GM18526 (cell line): Measurements from ENCODE around the gene NUPR1.

Source experiments
- POLR2A ChIP-seq: IDR thresholded peaks from 3 replicates; pipeline ENCODE4 v1.6.1; 2011; ENCODE audit not compliant: insufficient read length; ENCODE audit errors: extremely low read depth

Gene NUPR1

GRCh38 chr16:28562199-28562598, 23.4 kb upstream of the NUPR1 start:
- no peak for TF ChIP-seq POLR2A

- TF ChIP-seq POLR2A, result no peak
These were observed 22.9 kb upstream of the NUPR1 start for GRCh38 chr16:28561557-28562187.

- TF ChIP-seq POLR2A, result no peak
These were observed 19.7 kb upstream of the NUPR1 start for GRCh38 chr16:28558456-28558855.

- no peak for TF ChIP-seq POLR2A
These were observed 18.1 kb upstream of the NUPR1 start for GRCh38 chr16:28556914-28557320.

- no peak for TF ChIP-seq POLR2A
These were observed 16.8 kb upstream of the NUPR1 start for GRCh38 chr16:28555561-28555960.

- TF ChIP-seq POLR2A, result no peak
These were observed 16.1 kb upstream of the NUPR1 start for GRCh38 chr16:28554634-28555423.

- TF ChIP-seq POLR2A, result peak; percentile 98
These were observed 15.2 kb upstream of the NUPR1 start, which contains the start of gene SGF29 for GRCh38 chr16:28553776-28554633. Gene SGF29, plus strand, starts transcription at chr16:28553920. Its CDS starts 27,150 bp downstream, at chr16:28581070.

- no peak for TF ChIP-seq POLR2A
These were observed 10.6 kb upstream of the NUPR1 start for GRCh38 chr16:28549301-28549899.

GRCh38 chr16:28548306-28548802, 9.6 kb upstream of the NUPR1 start:
- no peak for TF ChIP-seq POLR2A

- TF ChIP-seq POLR2A, result no peak
These were observed 7.9 kb upstream of the NUPR1 start for GRCh38 chr16:28546626-28547025.

- TF ChIP-seq POLR2A, result no peak
These were observed 6.2 kb upstream of the NUPR1 start for GRCh38 chr16:28544998-28545397.

- no peak for TF ChIP-seq POLR2A
These were observed 4.3 kb upstream of the NUPR1 start for GRCh38 chr16:28543072-28543471.

- TF ChIP-seq POLR2A, result no peak
These were observed 3.9 kb upstream of the NUPR1 start for GRCh38 chr16:28542646-28543045.

- no peak for TF ChIP-seq POLR2A
These were observed 1.6 kb upstream of the NUPR1 start for GRCh38 chr16:28540346-28540745.
